Endothelial cell (in vitro differentiated cells): Measurements from ENCODE around the gene TMEM123. TPM values are rescaled to one million over a fixed set of nuclear protein-coding genes. Genes with fewer than 3 reads are reported as not detected.

Experiments used
- DNase-seq: peaks from one replicate; pipeline ENCODE4 v3.0.0; 2021; ENCODE audit warnings: low spot score
- H3K27ac Mint-ChIP-seq: one replicate; pipeline ENCODE4 v1.8.0; 2021; ENCODE audit warnings: mixed read lengths, inconsistent platforms; ENCODE audit not compliant: unreplicated experiment
- H3K27me3 Mint-ChIP-seq: one replicate; pipeline ENCODE4 v1.8.0; 2021; ENCODE audit warnings: mild to moderate bottlenecking, moderate library complexity, mixed read lengths, inconsistent platforms; ENCODE audit not compliant: unreplicated experiment
- H3K36me3 Mint-ChIP-seq: one replicate; pipeline ENCODE4 v1.8.0; 2021; ENCODE audit warnings: mild to moderate bottlenecking, low read depth, mixed read lengths, inconsistent platforms; ENCODE audit not compliant: unreplicated experiment
- H3K4me1 Mint-ChIP-seq: one replicate; pipeline ENCODE4 v1.8.0; 2021; ENCODE audit warnings: mild to moderate bottlenecking, mixed read lengths, inconsistent platforms; ENCODE audit not compliant: unreplicated experiment
- H3K4me3 Mint-ChIP-seq: one replicate; pipeline ENCODE4 v1.8.0; 2021; ENCODE audit warnings: mild to moderate bottlenecking, mixed read lengths, inconsistent platforms; ENCODE audit not compliant: unreplicated experiment
- H3K9me3 Mint-ChIP-seq: one replicate; pipeline ENCODE4 v1.8.0; 2021; ENCODE audit warnings: mixed read lengths, inconsistent platforms; ENCODE audit not compliant: unreplicated experiment
- CTCF ChIP-seq: fragments of 200-600 bp; sonication (generic); IDR thresholded peaks from one replicate; pipeline ENCODE4 v1.5.0; 2021; ENCODE audit warnings: antibody characterized with exemption; ENCODE audit not compliant: unreplicated experiment
- total RNA-seq: library from RNA; stranded (reverse); fragmentation: NEBNext Ultra II Directional; extraction: Animal tissue kit (Norgen Biotek cat#: 25700); gene quantifications from one replicate; pipeline ENCODE4 v1.2.1, GENCODE V29; 2021; ENCODE audit not compliant: unreplicated experiment

The TMEM123 gene
- total RNA-seq, 1 donor from 2014 or later: 142 TPM

GRCh38 chr11:102431404-102431803, 21.2 kb downstream of the TMEM123 start:
- DNase-seq: no peak
- H3K9me3 Mint-ChIP-seq: peaks cover 6% of the 10 kb centered on the region
- peaks cover 1% of the 10 kb centered on the region for H3K27me3 Mint-ChIP-seq
- H3K27ac Mint-ChIP-seq: no peak overlapping the region
- peaks cover 51% of the 10 kb centered on the region for H3K36me3 Mint-ChIP-seq
- peaks cover 2% of the 10 kb centered on the region for H3K4me1 Mint-ChIP-seq
- no peak overlapping the region for H3K4me3 Mint-ChIP-seq
- TF ChIP-seq CTCF: no peak

- no peak overlapping the region for H3K27ac Mint-ChIP-seq
- peaks cover 1% of the 10 kb centered on the region for H3K27me3 Mint-ChIP-seq
- H3K4me1 Mint-ChIP-seq: peaks cover 2% of the 10 kb centered on the region
- TF ChIP-seq CTCF: no peak
- H3K36me3 Mint-ChIP-seq: peaks cover 45% of the 10 kb centered on the region
- H3K4me3 Mint-ChIP-seq: no peak overlapping the region
- peaks cover 6% of the 10 kb centered on the region for H3K9me3 Mint-ChIP-seq
- DNase-seq: no peak
Measured at GRCh38 chr11:102430158-102430836, 22.3 kb downstream of the TMEM123 start.

DNA sequence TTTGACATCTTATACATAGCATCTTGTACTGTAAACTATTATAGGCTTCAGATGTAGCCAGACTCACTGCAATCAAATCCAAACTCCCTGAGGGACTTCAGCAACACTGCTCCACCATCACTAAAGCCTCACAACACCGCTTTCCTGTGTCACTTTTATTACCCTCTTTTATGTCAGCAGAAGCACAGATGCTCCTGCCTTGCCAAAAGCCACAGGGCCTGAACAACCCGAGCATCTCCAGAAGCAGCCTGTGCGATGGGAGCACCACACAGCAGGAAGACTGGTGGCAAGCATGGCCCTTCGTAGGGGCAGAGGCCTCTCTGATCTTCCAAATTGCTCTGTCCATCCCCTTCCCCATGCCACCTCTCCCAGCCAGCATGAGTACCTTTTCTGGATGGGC, 22.9 kb downstream of the TMEM123 start:
- peaks cover 6% of the 10 kb centered on the region for H3K9me3 Mint-ChIP-seq
- no peak overlapping the region for H3K27ac Mint-ChIP-seq
- H3K4me1 Mint-ChIP-seq: peaks cover 4% of the 10 kb centered on the region
- peaks cover 1% of the 10 kb centered on the region for H3K27me3 Mint-ChIP-seq
- TF ChIP-seq CTCF: no peak
- no peak overlapping the region for H3K4me3 Mint-ChIP-seq
- peaks cover 42% of the 10 kb centered on the region for H3K36me3 Mint-ChIP-seq
- no peak for DNase-seq

GRCh38 chr11:102429226-102429625, 23.3 kb downstream of the TMEM123 start:
- no peak overlapping the region for H3K27ac Mint-ChIP-seq
- H3K36me3 Mint-ChIP-seq: peaks cover 38% of the 10 kb centered on the region

More at GRCh38 chr11:102429226-102429625, 23.3 kb downstream of the TMEM123 start:
- H3K4me3 Mint-ChIP-seq: no peak overlapping the region
- H3K27me3 Mint-ChIP-seq: peaks cover 1% of the 10 kb centered on the region
- DNase-seq: no peak
- no peak for TF ChIP-seq CTCF
- H3K9me3 Mint-ChIP-seq: peaks cover 6% of the 10 kb centered on the region
- peaks cover 5% of the 10 kb centered on the region for H3K4me1 Mint-ChIP-seq
